K562 (cell line): ENCODE results near the gene TXNRD2. TPM values are rescaled to one million over a fixed set of nuclear protein-coding genes. Genes with fewer than 3 reads are reported as not detected.

ENCODE experiments used
- ATAC-seq: fragments of 200-7000 bp; cut with Tn5 transposase; 3 replicates; pipeline ENCODE4 v1.9.1; 2020; ENCODE audit warnings: moderate library complexity
- BruUV-seq: library from RNA; stranded (reverse); fragments of 400-500 nt; replicated peaks from 2 replicates; lab custom pipeline; 2021; lab: Mats Ljungman, UMichigan
- CTCF ChIA-PET: fragments of 300-600 bp; formaldehyde crosslinking; extraction: SDS; loops from one replicate; lab custom pipeline; 2021; ENCODE audit warnings: low intra/inter-chr PET ratio; lab: Yijun Ruan, JAX
- POLR2A ChIA-PET: fragments of 300-600, 350-650 bp; sonication (Branson Sonifier 250); formaldehyde crosslinking; extraction: SDS; loops from one replicate; lab custom pipeline; 2021; ENCODE audit warnings: antibody characterized with exemption, inconsistent platforms; lab: Yijun Ruan, JAX
- DNase-seq, 4 experiments: peaks; one replicate each; pipeline versions ENCODE4 v3.0.0 to v3.0.0-alpha.2; 2011 to 2018; ENCODE audit warnings: low spot score in 3 of 4, mixed read lengths in 3 of 4; ENCODE audit errors: extremely low read depth in 1 of 4
- FAIRE-seq: peaks from 2 replicates; lab custom pipeline; 2011; peaks lifted over from hg19 to GRCh38; lab: Jason Lieb, UNC
- H2AFZ ChIP-seq: 2 replicates; pipeline ENCODE4 v1.6.0; 2011; ENCODE audit warnings: low read depth, low read length, control low read depth, inconsistent platforms
- H3K27ac ChIP-seq: fragments of 200-600 bp; 3 replicates; pipeline ENCODE4 v1.8.0; 2011; ENCODE audit warnings: low read depth, mild to moderate bottlenecking, control low read depth, inconsistent platforms, low read length, moderate library complexity, mixed read lengths; ENCODE audit errors: extremely low read depth
- H3K27me3 ChIP-seq, 2 experiments: fragments of 300-600 bp in 1 of 2; 2 replicates in 1 of 2; 3 replicates in 1 of 2; pipeline versions ENCODE4 v1.6.0 to v1.8.0; 2011; ENCODE audit warnings: inconsistent platforms in 2 of 2, low read length in 2 of 2, mild to moderate bottlenecking in 1 of 2, mixed read lengths in 1 of 2, moderate library complexity in 1 of 2; ENCODE audit not compliant: control insufficient read depth in 2 of 2, insufficient read depth in 2 of 2
- H3K36me3 ChIP-seq: fragments of 300-600 bp; 3 replicates; pipeline ENCODE4 v1.8.0; 2011; ENCODE audit warnings: mild to moderate bottlenecking, low read length, inconsistent platforms; ENCODE audit not compliant: control insufficient read depth, insufficient read depth
- H3K4me1 ChIP-seq, 2 experiments: fragments of 200-600 bp in 1 of 2; replicated peaks in 1 of 2; 2 replicates in 1 of 2; 3 replicates in 1 of 2; pipeline versions ENCODE4 v1.5.1 to v1.8.0; 2011; ENCODE audit warnings: inconsistent platforms in 2 of 2, low read length in 2 of 2, mild to moderate bottlenecking in 1 of 2, mixed read lengths in 1 of 2, moderate library complexity in 1 of 2; ENCODE audit not compliant: control insufficient read depth in 2 of 2, insufficient read depth in 2 of 2
- H3K4me2 ChIP-seq: 2 replicates; pipeline ENCODE4 v1.6.1; 2011; ENCODE audit warnings: low read length, control low read depth, inconsistent platforms, mixed read lengths; ENCODE audit not compliant: insufficient read depth
- H3K4me3 ChIP-seq: fragments of 200-600 bp; sonication (generic), shearing (Covaris generic); 2 replicates; pipeline ENCODE4 v1.5.1; 2016; ENCODE audit warnings: control low read depth, inconsistent platforms
- H3K79me2 ChIP-seq: fragments of 200-600 bp; 3 replicates; pipeline ENCODE4 v1.8.0; 2011; ENCODE audit warnings: low read length, inconsistent platforms; ENCODE audit not compliant: control insufficient read depth, insufficient read depth
- H3K9ac ChIP-seq, 2 experiments: 2 replicates each; pipeline versions ENCODE4 v1.6.0 to v1.6.1; 2011; ENCODE audit warnings: low read depth in 2 of 2, low read length in 2 of 2, control low read depth in 1 of 2, inconsistent platforms in 1 of 2, mild to moderate bottlenecking in 1 of 2, mixed read lengths in 1 of 2; ENCODE audit not compliant: insufficient read depth in 1 of 2
- H3K9me1 ChIP-seq: one replicate; pipeline ENCODE4 v1.6.0; 2011; ENCODE audit warnings: inconsistent platforms, mild to moderate bottlenecking, low read length, moderate library complexity; ENCODE audit not compliant: control insufficient read depth, insufficient read depth
- H3K9me3 ChIP-seq: replicated peaks from 2 replicates; pipeline ENCODE4 v1.5.1; 2011; ENCODE audit warnings: low read depth, low read length, inconsistent platforms; ENCODE audit not compliant: control insufficient read depth, insufficient read depth
- H4K20me1 ChIP-seq: replicated peaks from 2 replicates; pipeline ENCODE4 v1.6.1; 2011; ENCODE audit warnings: low read length, inconsistent platforms, mixed read lengths; ENCODE audit not compliant: control insufficient read depth, insufficient read depth
- BHLHE40 ChIP-seq: IDR thresholded peaks from 2 replicates; pipeline ENCODE4 v1.6.1; 2011; ENCODE audit warnings: low read length, improper control_type of control experiment
- CBFA2T3 ChIP-seq: fragments of 450-650 bp; IDR thresholded peaks from 2 replicates; pipeline ENCODE4 v1.6.1; 2017
- DIDO1 ChIP-seq: fragments of 450-650 bp; IDR thresholded peaks from 2 replicates; pipeline ENCODE4 v1.6.1; 2016; ENCODE audit warnings: low read depth, missing biosample characterization, missing genetic modification characterization
- IRF9 ChIP-seq: fragments of 450-650 bp; IDR thresholded peaks from 2 replicates; pipeline ENCODE4 v1.6.1; 2016; ENCODE audit warnings: missing biosample characterization, missing genetic modification characterization
- MXD1 ChIP-seq: fragments of 250-450 bp; sonication (Bioruptor Pico); IDR thresholded peaks from 2 replicates; pipeline ENCODE4 v1.8.0; 2021; ENCODE audit warnings: borderline replicate concordance, mild to moderate bottlenecking, moderate library complexity; ENCODE audit not compliant: poor library complexity, severe bottlenecking
- RBBP5 ChIP-seq: fragments of 200-600 bp; sonication (generic); IDR thresholded peaks from 2 replicates; pipeline ENCODE4 v1.6.1; 2012; ENCODE audit warnings: borderline replicate concordance, mild to moderate bottlenecking, low read length, control low read depth, inconsistent platforms; ENCODE audit not compliant: insufficient read depth, poor library complexity, severe bottlenecking
- SP2 ChIP-seq: IDR thresholded peaks from 2 replicates; pipeline ENCODE4 v1.6.1; 2011; ENCODE audit warnings: mild to moderate bottlenecking, low read depth, low read length, moderate library complexity; ENCODE audit not compliant: poor library complexity, severe bottlenecking; ENCODE audit errors: extremely low read depth
- SRF ChIP-seq, 2 experiments: fragments of 250-450, 450-650 bp in 1 of 2; sonication (Bioruptor Pico) in 1 of 2; sonication (generic) in 1 of 2; formaldehyde crosslinking; IDR thresholded peaks; 2 replicates each; pipeline versions ENCODE4 v1.5.0 to v1.5.1; 2020 to 2022; ENCODE audit warnings: mild to moderate bottlenecking in 1 of 2, missing genetic modification reagents in 1 of 2
- TBL1XR1 ChIP-seq, 2 experiments: IDR thresholded peaks; 2 replicates each; pipeline ENCODE4 v1.6.1; 2012; ENCODE audit warnings: improper control_type of control experiment in 2 of 2, low read length in 2 of 2, mild to moderate bottlenecking in 1 of 2
- WHSC1 ChIP-seq: IDR thresholded peaks from one replicate; pipeline ENCODE4 v1.6.1; 2012; ENCODE audit warnings: low read length, control low read depth, inconsistent platforms
- ZNF224 ChIP-seq: sonication (generic); formaldehyde crosslinking; IDR thresholded peaks from 2 replicates; pipeline ENCODE4 v1.8.0; 2022; ENCODE audit warnings: mild to moderate bottlenecking, missing genetic modification reagents
- WGBS: fragments of 100-300 bp; shearing (Covaris generic); methylation state at CpG from one replicate; pipeline ENCODE4 v1.1.6; 2016; ENCODE audit warnings: low coverage, mixed read lengths; ENCODE audit not compliant: insufficient coverage; ENCODE audit errors: missing lambda C conversion rate; 5-methylcytosine and 5-hydroxymethylcytosine counted together
- in situ Hi-C: fragments of 300-500 bp; cut with MboI; formaldehyde crosslinking; loops from 4 replicates; pipeline ENCODE4 v1.15.0; 2018; ENCODE audit warnings: inconsistent platforms, mixed read lengths
- intact Hi-C: fragments of 100-400 bp; cut with micrococcal nuclease; formaldehyde crosslinking; loops from 2 replicates; pipeline ENCODE4 v1.14.2; 2022
- polyA plus RNA-seq, 8 experiments: library from polyadenylated mRNA; depleted of rRNA in 4 of 8; stranded (reverse) in 5 of 8; unstranded in 3 of 8; fragments of >200 nt; fragmentation: Nextera tagmentation in 2 of 8; fragmentation: Illumina TruSeq in 1 of 8; extraction: Ambion mirVana in 2 of 8; extraction: Trizol in 1 of 8; gene quantifications; 2 replicates each; pipeline versions ENCODE4 v1.2.1 to v1.2.3, GENCODE V29; 2011 to 2014; ENCODE audit warnings: inconsistent platforms in 1 of 8, missing spikeins in 1 of 8
- total RNA-seq, 7 experiments: library from RNA; depleted of rRNA in 6 of 7; stranded (reverse); fragments of >200 nt in 6 of 7; fragmentation: Illumina TruSeq in 2 of 7; extraction: Trizol in 2 of 7; gene quantifications; 2 replicates each; pipeline versions ENCODE4 v1.2.1 to v1.2.3, GENCODE V29; 2011 to 2021; ENCODE audit warnings: low replicate concordance in 1 of 7
- TF ChIP-seq, protein P1 (sequence below): sonication (generic); formaldehyde crosslinking; IDR thresholded peaks from 2 replicates; pipeline ENCODE4 v1.8.1; 2023; ENCODE audit warnings: mild to moderate bottlenecking, missing genetic modification reagents
- TF ChIP-seq, protein P2 (sequence below): fragments of 150-350 bp; IDR thresholded peaks from 2 replicates; pipeline ENCODE4 v1.6.1; 2014; ENCODE audit warnings: low read depth, mild to moderate bottlenecking, low read length, borderline replicate concordance

The TXNRD2 gene
- total and polyA plus RNA-seq, 9 of the 15 experiments (the other 6 are each of a cell fraction or from before 2014, with no cell fraction given): 3.3 to 80.2 (median 49.4) TPM

DNA sequence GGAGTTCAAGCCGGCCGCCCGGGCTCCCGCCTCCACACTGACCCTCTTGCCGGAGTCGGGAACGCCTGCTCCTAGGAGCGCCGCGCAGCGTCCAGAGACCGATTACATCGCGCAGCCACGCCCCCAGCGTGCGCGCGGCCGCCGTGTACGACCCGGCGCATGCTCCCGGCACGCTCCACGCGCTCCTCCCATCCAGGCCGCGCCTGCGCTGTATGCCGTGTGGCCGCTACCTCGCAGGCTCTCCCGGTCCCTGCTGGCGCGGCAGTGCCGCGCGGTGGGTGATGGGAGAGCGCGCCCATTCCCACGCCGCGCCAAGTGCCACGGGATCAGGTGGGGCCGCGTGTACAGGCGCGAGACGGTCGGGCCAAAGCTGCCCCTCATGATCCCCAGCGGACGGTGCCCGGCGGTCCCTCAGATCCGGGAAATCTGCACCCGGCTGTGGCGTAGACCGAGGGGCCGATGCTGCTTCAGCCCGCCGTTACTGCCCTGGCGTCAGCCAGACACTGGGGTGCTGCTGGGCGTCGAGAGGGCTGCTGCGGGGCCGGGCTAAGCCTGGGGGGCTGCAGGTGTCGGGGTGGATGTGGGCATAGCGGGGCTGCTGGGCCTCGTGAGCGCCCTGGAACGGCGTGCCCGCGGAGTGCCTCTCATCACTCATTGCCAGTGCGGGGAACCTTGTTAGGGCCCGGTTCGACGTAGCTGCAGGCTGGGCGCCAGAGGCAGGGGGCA lies 86.7 kb downstream of the TXNRD2 start, which contains the start of the genes GNB1L and RTL10:
TSS of gene GNB1L (minus strand) at position 97 of the 726 bp plus-strand sequence. CDS start 33,519 bp downstream, outside the sequence.
TSS of gene RTL10 (minus strand) at position 97 of the 726 bp plus-strand sequence. CDS start 2,613 bp downstream, outside the sequence.
- ATAC-seq: peak; percentile 92
- Histone ChIP-seq H4K20me1 (peaks cover 39% of the 10 kb centered on the region; the same call in 1 of the 2 replicates), H3K9me1 (peaks cover 19% of the 10 kb centered on the region), H3K79me2 (peaks cover 68% of the 10 kb centered on the region), H3K4me2 (peak within 1 kb of the TSS; percentile 94), H2AFZ (peak within 1 kb of the TSS; percentile 94), H3K9me3 (no peaks in the 10 kb centered on the region), H3K9ac (peak within 1 kb of the TSS; percentile 86 to 99), H3K27ac (peak within 1 kb of the TSS; percentile 84), H3K4me3 (peak within 1 kb of the TSS; percentile 62), H3K4me1 (peaks cover 23 to 63% of the 10 kb centered on the region in 2 experiments), H3K36me3 (peaks cover 34% of the 10 kb centered on the region), H3K27me3 (no peaks in the 10 kb centered on the region)
- intact Hi-C loops: loop anchor here (1.0 to 10.0 kb wide), 8 partner anchors 38 to 262 kb away; partner anchors contain the start of genes GP1BB, RANBP1, TANGO2 and TRMT2A
- in situ Hi-C loops: no loop called here
- ChIA-PET CTCF (interaction anchor here (0.6 kb wide), 1 partner anchor 823 kb away, joined by 3 read pairs; no protein-coding TSS in a partner anchor), POLR2A (interaction anchor here (0.6 to 3.9 kb wide), 57 partner anchors 8 to 1591 kb away, joined by 3 to 60 read pairs (median 4); partner anchors contain the start of genes CDC45 and GP1BB)
- FAIRE-seq: peak; percentile 90
- BruUV-seq: TSS peak; percentile 61
- DNase-seq: peak; percentile 100
- under 1% methylated on average over 81 of the region's 81 CpGs for WGBS
- TF ChIP-seq, protein P1, sequence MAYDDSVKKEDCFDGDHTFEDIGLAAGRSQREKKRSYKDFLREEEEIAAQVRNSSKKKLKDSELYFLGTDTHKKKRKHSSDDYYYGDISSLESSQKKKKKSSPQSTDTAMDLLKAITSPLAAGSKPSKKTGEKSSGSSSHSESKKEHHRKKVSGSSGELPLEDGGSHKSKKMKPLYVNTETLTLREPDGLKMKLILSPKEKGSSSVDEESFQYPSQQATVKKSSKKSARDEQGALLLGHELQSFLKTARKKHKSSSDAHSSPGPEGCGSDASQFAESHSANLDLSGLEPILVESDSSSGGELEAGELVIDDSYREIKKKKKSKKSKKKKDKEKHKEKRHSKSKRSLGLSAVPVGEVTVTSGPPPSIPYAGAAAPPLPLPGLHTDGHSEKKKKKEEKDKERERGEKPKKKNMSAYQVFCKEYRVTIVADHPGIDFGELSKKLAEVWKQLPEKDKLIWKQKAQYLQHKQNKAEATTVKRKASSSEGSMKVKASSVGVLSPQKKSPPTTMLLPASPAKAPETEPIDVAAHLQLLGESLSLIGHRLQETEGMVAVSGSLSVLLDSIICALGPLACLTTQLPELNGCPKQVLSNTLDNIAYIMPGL (CRISPR knock-in tag): peak; percentile 90; the same call in 1 of the 2 replicates
- TF ChIP-seq DIDO1 (tag): peak; percentile 87
- TF ChIP-seq CBFA2T3: no peak
- peak; percentile 90 for TF ChIP-seq RBBP5
- TF ChIP-seq SRF (CRISPR knock-in tag; IDR thresholded peaks at IDR 0.05): peak in 1 of 2 experiments; percentile 24; a peak in 1 of 4 replicates
- TF ChIP-seq BHLHE40: peak; percentile 95
- TF ChIP-seq SP2: no peak
- TF ChIP-seq, protein P2, sequence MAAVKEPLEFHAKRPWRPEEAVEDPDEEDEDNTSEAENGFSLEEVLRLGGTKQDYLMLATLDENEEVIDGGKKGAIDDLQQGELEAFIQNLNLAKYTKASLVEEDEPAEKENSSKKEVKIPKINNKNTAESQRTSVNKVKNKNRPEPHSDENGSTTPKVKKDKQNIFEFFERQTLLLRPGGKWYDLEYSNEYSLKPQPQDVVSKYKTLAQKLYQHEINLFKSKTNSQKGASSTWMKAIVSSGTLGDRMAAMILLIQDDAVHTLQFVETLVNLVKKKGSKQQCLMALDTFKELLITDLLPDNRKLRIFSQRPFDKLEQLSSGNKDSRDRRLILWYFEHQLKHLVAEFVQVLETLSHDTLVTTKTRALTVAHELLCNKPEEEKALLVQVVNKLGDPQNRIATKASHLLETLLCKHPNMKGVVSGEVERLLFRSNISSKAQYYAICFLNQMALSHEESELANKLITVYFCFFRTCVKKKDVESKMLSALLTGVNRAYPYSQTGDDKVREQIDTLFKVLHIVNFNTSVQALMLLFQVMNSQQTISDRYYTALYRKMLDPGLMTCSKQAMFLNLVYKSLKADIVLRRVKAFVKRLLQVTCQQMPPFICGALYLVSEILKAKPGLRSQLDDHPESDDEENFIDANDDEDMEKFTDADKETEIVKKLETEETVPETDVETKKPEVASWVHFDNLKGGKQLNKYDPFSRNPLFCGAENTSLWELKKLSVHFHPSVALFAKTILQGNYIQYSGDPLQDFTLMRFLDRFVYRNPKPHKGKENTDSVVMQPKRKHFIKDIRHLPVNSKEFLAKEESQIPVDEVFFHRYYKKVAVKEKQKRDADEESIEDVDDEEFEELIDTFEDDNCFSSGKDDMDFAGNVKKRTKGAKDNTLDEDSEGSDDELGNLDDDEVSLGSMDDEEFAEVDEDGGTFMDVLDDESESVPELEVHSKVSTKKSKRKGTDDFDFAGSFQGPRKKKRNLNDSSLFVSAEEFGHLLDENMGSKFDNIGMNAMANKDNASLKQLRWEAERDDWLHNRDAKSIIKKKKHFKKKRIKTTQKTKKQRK: peak; percentile 8; the same call in 1 of the 2 replicates
- TF ChIP-seq ZNF224 (CRISPR knock-in tag): no peak
- TF ChIP-seq WHSC1: peak; percentile 95
- peak; percentile 80 for TF ChIP-seq IRF9 (tag)
- TF ChIP-seq TBL1XR1 (IDR thresholded peaks at IDR 0.05; ENCODE audit: low read length in 2 of 2): peak; percentile 29 to 81; a peak in 3 of 4 replicates
- peak; percentile 61 for TF ChIP-seq MXD1 (CRISPR knock-in tag)
